Raji (cell line): ENCODE results near the gene INSRR.

Experiments
- POLR2A ChIP-seq: IDR thresholded peaks from 2 replicates; pipeline ENCODE4 v1.6.1; 2011; ENCODE audit warnings: low read depth, low read length, control low read depth; ENCODE audit not compliant: insufficient read depth

INSRR gene

GRCh38 chr1:156840186-156840897 is 18.6 kb downstream of the INSRR start:
- TF ChIP-seq POLR2A = no peak

GRCh38 chr1:156839426-156840109 is 19.3 kb downstream of the INSRR start:
- TF ChIP-seq POLR2A = no peak

- no peak for TF ChIP-seq POLR2A
Measured at GRCh38 chr1:156838972-156839371, 19.9 kb downstream of the INSRR start.

- no peak for TF ChIP-seq POLR2A
Measured at GRCh38 chr1:156836892-156837291, 22.0 kb downstream of the INSRR start.

GRCh38 chr1:156836041-156836654 is 22.8 kb downstream of the INSRR start:
- no peak for TF ChIP-seq POLR2A

- TF ChIP-seq POLR2A = no peak
Measured at GRCh38 chr1:156834322-156834721, 24.6 kb downstream of the INSRR start.

- TF ChIP-seq POLR2A = no peak
Measured at GRCh38 chr1:156833603-156834002, 25.3 kb downstream of the INSRR start.

GRCh38 chr1:156832434-156832833 is 26.5 kb downstream of the INSRR start:
- TF ChIP-seq POLR2A = no peak

GRCh38 chr1:156828400-156829124 is 30.4 kb downstream of the INSRR start:
- no peak for TF ChIP-seq POLR2A

GRCh38 chr1:156826630-156827029 is 32.3 kb downstream of the INSRR start:
- no peak for TF ChIP-seq POLR2A

- no peak for TF ChIP-seq POLR2A
Measured at GRCh38 chr1:156823210-156823790, 35.6 kb downstream of the INSRR start.

GRCh38 chr1:156822680-156823079 is 36.2 kb downstream of the INSRR start:
- TF ChIP-seq POLR2A = no peak

- no peak for TF ChIP-seq POLR2A
Measured at GRCh38 chr1:156821801-156822200, 37.1 kb downstream of the INSRR start.

- no peak for TF ChIP-seq POLR2A
Measured at GRCh38 chr1:156816561-156817328, 42.2 kb downstream of the INSRR start, which contains the start of gene SH2D2A. Gene SH2D2A, minus strand, starts transcription at chr1:156816848. Its CDS starts 140 bp downstream, at chr1:156816708.
